Subcutaneous adipose tissue (tissue), 4 donors: ENCODE measurements around the gene MGLL. TPM values are rescaled to one million over a fixed set of nuclear protein-coding genes. Genes with fewer than 3 reads are reported as not detected.

Experiments
- total RNA-seq, 4 donors: library from RNA; depleted of rRNA; stranded (reverse); fragments of >200 nt; gene quantifications; one replicate each; pipeline ENCODE4 v1.1.0, GENCODE V29; 2016
- TF ChIP-seq, protein P1 (sequence below): fragments of 450-650 bp; IDR thresholded peaks from one replicate; pipeline ENCODE4 v1.5.1; 2016; ENCODE audit warnings: low read depth, mild to moderate bottlenecking, control low read depth, antibody characterized with exemption, moderate library complexity

Gene MGLL
- total RNA-seq, 4 donors from 2014 or later, result 83.9 to 292 (median 110) TPM

DNA sequence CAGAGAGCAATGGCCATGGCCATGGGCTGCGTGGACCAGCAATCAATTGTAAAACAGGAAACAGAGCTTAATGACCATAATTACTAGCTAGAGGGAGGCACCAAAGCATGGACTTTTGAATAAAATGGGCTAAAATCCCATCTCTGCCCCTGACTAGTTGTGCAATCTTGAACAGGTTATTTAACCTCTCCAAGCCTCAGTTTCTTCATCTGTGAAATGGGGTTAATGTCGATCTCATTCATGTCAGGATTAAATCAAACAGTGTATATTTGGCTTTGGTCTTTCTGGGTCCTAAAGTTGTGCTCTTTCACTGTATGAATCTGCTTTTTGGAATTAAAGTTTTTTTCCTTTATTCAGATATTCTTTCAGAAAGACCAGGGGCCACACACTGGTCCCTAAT, 113.5 kb downstream of the MGLL start:
- TF ChIP-seq, protein P1, sequence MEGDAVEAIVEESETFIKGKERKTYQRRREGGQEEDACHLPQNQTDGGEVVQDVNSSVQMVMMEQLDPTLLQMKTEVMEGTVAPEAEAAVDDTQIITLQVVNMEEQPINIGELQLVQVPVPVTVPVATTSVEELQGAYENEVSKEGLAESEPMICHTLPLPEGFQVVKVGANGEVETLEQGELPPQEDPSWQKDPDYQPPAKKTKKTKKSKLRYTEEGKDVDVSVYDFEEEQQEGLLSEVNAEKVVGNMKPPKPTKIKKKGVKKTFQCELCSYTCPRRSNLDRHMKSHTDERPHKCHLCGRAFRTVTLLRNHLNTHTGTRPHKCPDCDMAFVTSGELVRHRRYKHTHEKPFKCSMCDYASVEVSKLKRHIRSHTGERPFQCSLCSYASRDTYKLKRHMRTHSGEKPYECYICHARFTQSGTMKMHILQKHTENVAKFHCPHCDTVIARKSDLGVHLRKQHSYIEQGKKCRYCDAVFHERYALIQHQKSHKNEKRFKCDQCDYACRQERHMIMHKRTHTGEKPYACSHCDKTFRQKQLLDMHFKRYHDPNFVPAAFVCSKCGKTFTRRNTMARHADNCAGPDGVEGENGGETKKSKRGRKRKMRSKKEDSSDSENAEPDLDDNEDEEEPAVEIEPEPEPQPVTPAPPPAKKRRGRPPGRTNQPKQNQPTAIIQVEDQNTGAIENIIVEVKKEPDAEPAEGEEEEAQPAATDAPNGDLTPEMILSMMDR, result no peak

DNA sequence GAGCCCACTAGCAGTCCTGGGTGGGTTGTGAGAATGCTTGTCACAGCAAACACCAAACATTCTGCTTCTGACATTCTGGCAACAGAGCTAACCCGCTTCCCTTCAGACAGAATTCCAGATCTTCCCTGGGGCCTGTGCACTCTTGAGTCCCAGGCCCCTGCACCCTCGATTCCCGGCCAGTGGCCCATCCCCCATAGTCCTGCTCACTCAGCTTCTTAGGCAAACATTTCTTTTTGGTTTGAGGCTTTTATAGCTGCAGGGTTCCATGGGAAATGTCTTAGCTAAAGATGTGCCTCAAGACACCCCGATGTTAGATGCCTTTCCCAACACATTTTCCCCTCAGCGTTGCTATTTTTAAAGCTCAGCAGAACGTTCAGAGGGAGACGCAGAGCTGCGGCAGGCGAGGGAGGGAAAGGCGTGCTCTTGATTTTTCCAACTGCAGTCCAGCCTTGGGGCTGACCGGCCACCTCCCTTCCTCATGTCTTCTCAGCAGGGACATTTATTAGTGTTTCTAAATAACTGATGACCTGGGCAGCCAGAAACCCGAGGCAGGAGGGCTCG, 114.4 kb downstream of the MGLL start:
- TF ChIP-seq, protein P1, result no peak

DNA sequence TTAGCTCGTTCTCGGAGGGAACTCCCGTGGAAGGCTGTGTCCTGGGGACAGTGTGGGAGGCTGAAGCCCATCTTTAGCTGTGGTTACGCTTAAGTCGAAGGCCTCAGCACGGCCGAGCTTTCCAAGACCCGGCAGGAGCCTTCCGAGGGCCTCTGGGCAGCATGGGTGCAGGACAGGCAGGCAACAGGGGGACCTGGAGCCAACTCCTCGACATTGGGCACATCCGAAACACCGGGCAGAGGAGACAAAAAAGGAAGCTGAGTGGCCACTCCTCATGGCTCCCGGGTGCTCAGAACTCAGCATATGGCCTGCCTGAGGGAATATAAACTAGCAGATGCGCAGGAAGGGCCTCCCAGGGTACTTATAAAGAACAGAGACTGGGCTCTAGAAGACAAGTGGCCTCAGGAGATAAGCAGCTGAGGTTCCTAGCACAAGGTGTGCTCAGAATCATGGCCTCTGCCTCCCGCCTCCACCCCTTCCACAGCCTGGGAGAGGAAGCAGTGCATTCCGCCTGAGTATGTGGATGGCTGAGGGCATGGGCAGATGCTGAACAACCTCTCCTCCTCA, 115.4 kb downstream of the MGLL start:
- TF ChIP-seq, protein P1, result no peak

DNA sequence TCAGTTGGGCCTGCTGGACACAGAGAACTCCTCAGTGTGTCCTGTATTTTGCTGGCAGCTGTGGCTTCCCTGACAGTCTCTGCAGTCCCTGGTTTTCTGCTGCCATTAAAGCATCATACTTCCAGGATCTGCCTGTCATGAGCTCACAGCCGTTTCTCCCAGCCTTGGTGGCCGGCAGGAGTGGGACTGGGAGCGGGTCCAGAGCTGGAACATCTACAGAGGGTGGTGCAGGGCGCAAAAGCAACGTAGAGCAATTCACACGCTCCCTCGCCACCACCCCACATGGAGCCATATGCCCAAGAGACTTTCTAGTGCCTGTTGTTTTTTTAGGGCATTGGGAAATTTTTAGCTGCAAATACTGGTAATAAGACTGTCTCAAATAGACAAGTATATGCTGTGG, 116.0 kb downstream of the MGLL start:
- TF ChIP-seq, protein P1, result no peak

DNA sequence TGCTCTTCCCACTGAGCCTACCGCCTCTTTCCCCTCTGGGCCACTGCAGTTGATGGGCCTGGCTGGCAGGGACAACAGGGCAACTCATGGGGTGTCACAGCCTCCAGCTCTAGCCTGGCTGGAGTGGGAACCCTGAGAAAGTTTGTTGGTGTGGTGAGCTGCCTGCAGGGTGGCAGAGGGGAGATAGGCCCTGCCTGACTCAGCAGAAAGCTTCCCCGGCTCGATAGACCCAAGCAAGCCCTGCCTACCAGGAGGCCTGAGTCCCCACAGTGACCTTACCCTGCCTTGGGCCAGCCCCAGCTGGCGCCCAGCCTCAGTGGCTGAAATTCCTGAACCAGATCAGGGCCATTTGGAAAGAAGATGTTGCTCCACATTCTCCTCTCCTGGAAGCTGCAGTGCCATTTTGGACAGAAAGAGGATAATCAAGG, 120.2 kb downstream of the MGLL start:
- TF ChIP-seq, protein P1, result no peak

DNA sequence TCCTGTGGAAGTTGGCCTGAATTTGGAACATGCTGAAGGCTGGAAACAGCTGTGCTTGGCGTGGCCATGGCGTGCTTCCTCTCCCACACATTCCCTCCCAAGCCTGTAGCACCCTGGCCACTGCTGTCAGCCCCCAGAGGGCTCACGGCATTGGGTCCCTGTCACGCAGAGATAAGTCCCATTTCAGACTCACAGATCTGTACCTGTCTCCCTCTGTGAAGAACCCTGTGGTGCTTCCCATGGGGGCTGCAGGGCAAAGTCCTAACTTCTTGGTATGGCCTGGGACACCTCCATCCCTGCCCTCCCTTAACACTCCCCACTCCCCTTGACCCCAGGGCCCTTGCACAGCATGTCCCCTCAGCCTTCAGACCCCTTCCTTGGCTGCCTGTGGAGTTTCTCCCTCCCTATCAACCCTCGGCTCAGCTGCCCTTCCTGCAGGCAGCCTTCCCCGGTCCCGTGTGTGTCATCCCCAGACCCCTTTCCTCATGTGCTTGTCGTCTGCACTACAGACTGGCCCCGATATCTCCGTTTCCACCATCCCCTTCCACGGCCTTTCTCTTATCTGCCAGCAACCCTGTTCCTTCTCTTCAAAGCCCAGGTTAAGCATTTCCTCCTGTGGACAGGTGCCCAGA, 120.9 kb downstream of the MGLL start:
- TF ChIP-seq, protein P1, result no peak

DNA sequence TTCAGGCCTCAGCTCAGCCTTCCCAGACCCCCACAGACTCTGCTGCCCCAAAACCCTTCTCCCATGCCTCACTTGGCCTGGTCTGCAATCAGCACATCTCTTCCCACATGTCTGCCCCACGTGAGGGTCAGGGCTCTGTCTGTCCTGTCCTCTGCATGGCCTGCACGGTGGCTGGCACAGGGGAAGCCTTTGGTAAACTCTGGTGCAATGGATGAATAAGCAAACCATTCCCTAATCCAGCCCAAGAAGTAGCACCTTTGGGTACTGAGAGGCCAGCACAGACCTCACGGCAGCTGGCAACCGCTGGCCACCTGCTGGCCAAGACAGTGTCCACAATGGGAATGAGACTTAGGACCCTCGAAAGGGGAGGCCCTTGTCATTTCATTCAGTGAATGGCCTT, 121.9 kb downstream of the MGLL start:
- TF ChIP-seq, protein P1, result no peak
